Psoas muscle (tissue), 8 donors: Measurements from ENCODE around the gene ART4. TPM values are rescaled to one million over a fixed set of nuclear protein-coding genes. Genes with fewer than 3 reads are reported as not detected.

Source experiments
- ATAC-seq, 4 donors: fragments of 200-7000 bp; cut with Tn5 transposase; one replicate each; pipeline ENCODE4 v1.9.1; 2020; ENCODE audit warnings: moderate library complexity in 3 of 4, mild to moderate bottlenecking in 2 of 4
- DNase-seq, 2 donors: peaks; one replicate each; pipeline ENCODE4 v3.0.0-alpha.2; 2020
- H3K27ac ChIP-seq: fragments of 200-600 bp; one replicate; pipeline ENCODE4 v1.8.0; 2022
- H3K27me3 ChIP-seq, 3 donors: fragments of 200-600 bp in 1 of 3; one replicate each; pipeline versions ENCODE4 v1.6.1 to v1.8.0; 2013 to 2022; ENCODE audit warnings: low read length in 2 of 3, mild to moderate bottlenecking in 2 of 3, moderate library complexity in 1 of 3; ENCODE audit not compliant: insufficient read depth in 3 of 3
- H3K36me3 ChIP-seq, 2 donors: fragments of 200-600 bp in 1 of 2; one replicate each; pipeline versions ENCODE4 v1.6.1 to v1.8.0; 2013 to 2022; ENCODE audit warnings: low read depth in 1 of 2, mild to moderate bottlenecking in 1 of 2, moderate library complexity in 1 of 2; ENCODE audit not compliant: insufficient read depth in 1 of 2
- H3K4me1 ChIP-seq: fragments of 200-600 bp; one replicate; pipeline ENCODE4 v1.8.0; 2022
- H3K4me3 ChIP-seq: fragments of 200-600 bp; one replicate; pipeline ENCODE4 v1.8.0; 2022; ENCODE audit warnings: mild to moderate bottlenecking
- H3K9me3 ChIP-seq: fragments of 200-600 bp; one replicate; pipeline ENCODE4 v1.8.0; 2022
- CTCF ChIP-seq: fragments of 200-600 bp; IDR thresholded peaks from one replicate; pipeline ENCODE4 v1.8.0; 2022; ENCODE audit warnings: antibody characterized with exemption
- WGBS, 3 donors: extraction: QIAGEN DNeasy Blood & Tissue Kit; methylation state at CpG; one replicate each; pipeline versions ENCODE4 v1.1.6 to v1.1.7; 2013; 5-methylcytosine and 5-hydroxymethylcytosine counted together
- intact Hi-C, 2 donors: fragments of 100-400 bp; cut with DNase I; formaldehyde crosslinking; loops; one replicate each; pipeline versions ENCODE4 v1.11.0 to v1.14.2; 2022
- polyA plus RNA-seq, 3 donors: library from polyadenylated mRNA; stranded (reverse); fragments of 200-250 nt; gene quantifications; one replicate each; pipeline ENCODE4 v1.2.3, GENCODE V29; 2013
- total RNA-seq, 4 donors: library from RNA; stranded (reverse); fragmentation: NEBNext Ultra II Directional in 2 of 4; extraction: Animal tissue kit (Norgen Biotek cat#: 25700) in 2 of 4; gene quantifications; one replicate each; pipeline versions ENCODE4 v1.2.1 to v1.2.4, GENCODE V29; 2021 to 2023
- donor health status: healthy with polysubstance abuse.
- donor health status: DM: no; HTN: no; CAD: no; lungs with moderate emphysema.
- donor health status: Bipolar disorder and iron deficiency.
- donor health status: healthy.
- donor health status: DM: yes; HTN: yes; CAD: no.
- donor health status: DM: no; HTN: no; CAD: no.
- donor health status: DM: no; HTN: no; CAD: no.
- donor health status: DM: yes; HTN: yes; CAD: no.

ART4 gene
- total and polyA plus RNA-seq, 7 donors, result 0.14 to 0.39 (median 0.17) TPM; not detected in 2

GRCh38 chr12:14879222-14879933 lies 36.1 kb upstream of the ART4 start:
- intact Hi-C loops, result no loop called here
- TF ChIP-seq CTCF, result no peak
- H3K4me3 ChIP-seq, result no peak overlapping the region
- no peak for ATAC-seq
- H3K27me3 ChIP-seq, result no peaks in the 10 kb centered on the region
- no peaks in the 10 kb centered on the region for H3K36me3 ChIP-seq
- 78 to 83% (median 78%) methylated on average over 8 of the region's 8 CpGs for WGBS, 3 donors
- H3K4me1 ChIP-seq, result peaks cover 3% of the 10 kb centered on the region
- no peaks in the 10 kb centered on the region for H3K9me3 ChIP-seq
- DNase-seq, result no peak
- no peak overlapping the region for H3K27ac ChIP-seq

- Histone ChIP-seq H3K36me3 (no peaks in the 10 kb centered on the region), H3K4me3 (no peak overlapping the region), H3K27me3 (no peaks in the 10 kb centered on the region), H3K27ac (no peak overlapping the region), H3K4me1 (no peaks in the 10 kb centered on the region), H3K9me3 (no peaks in the 10 kb centered on the region)
- TF ChIP-seq CTCF, result no peak
- ATAC-seq, result no peak
- WGBS, 3 donors, result 97 to 100% (median 99%) methylated on average over 1 of the region's 1 CpG
- no peak for DNase-seq
- intact Hi-C loops, result no loop called here
These were observed 35.2 kb upstream of the ART4 start for GRCh38 chr12:14878488-14878887.

GRCh38 chr12:14876833-14877232 lies 33.5 kb upstream of the ART4 start:
- Histone ChIP-seq H3K27me3 (no peaks in the 10 kb centered on the region), H3K4me1 (no peaks in the 10 kb centered on the region), H3K4me3 (no peak overlapping the region), H3K36me3 (no peaks in the 10 kb centered on the region), H3K9me3 (no peaks in the 10 kb centered on the region), H3K27ac (no peak overlapping the region)
- TF ChIP-seq CTCF, result no peak
- 47 to 96% (median 94%) methylated on average over 2 of the region's 2 CpGs for WGBS, 3 donors
- intact Hi-C loops, result no loop called here
- DNase-seq (no peak), ATAC-seq (no peak)

GRCh38 chr12:14874882-14875281 lies 31.6 kb upstream of the ART4 start:
- Histone ChIP-seq H3K27ac (no peak overlapping the region), H3K36me3 (no peaks in the 10 kb centered on the region), H3K9me3 (no peaks in the 10 kb centered on the region), H3K27me3 (no peaks in the 10 kb centered on the region), H3K4me1 (no peaks in the 10 kb centered on the region), H3K4me3 (no peak overlapping the region)
- no peak for DNase-seq
- 74 to 78% (median 74%) methylated on average over 3 of the region's 3 CpGs for WGBS, 3 donors
- intact Hi-C loops, result loop anchor here in 1 of 2 donors (5.0 kb wide), 1 partner anchor 32 kb away; no protein-coding TSS in a partner anchor
- no peak for TF ChIP-seq CTCF
- ATAC-seq, result no peak
